ENCODE data around the gene MYCL. TPM values are rescaled to one million over a fixed set of nuclear protein-coding genes. Genes with fewer than 3 reads are reported as not detected.

MYCL gene
- total RNA-seq, 1 donor from 2014 or later = 3.8 TPM

DNA sequence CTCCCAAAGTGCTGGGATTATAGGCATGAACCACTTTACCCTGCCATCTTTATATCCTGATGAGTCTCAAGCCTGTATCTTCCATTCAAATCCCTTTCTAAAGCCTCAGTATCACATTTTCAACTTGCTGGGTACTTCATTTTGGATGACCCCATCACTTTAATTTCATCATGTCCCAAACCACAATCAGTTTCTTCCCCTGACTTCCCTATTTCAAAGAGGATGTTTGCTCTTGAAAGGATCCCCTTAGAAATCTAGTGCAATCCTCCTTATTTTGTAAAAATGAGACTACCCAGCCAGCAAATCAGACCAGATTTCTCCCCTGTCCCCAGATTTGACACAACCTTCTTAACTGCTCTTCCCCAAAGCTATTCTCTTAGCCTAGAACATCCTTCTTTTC, 11.4 kb downstream of the MYCL start:
- Histone ChIP-seq H3K36me3 (ENCODE audit: insufficient read depth, low read length) (no peaks in the 10 kb centered on the region), H3K4me1 (ENCODE audit: insufficient read depth, low read length) (peaks cover 6% of the 10 kb centered on the region), H3K9me3 (ENCODE audit: insufficient read depth, low read depth, low read length) (no peaks in the 10 kb centered on the region), H3K9ac (ENCODE audit: low read length) (no peak overlapping the region), H2AFZ (ENCODE audit: low read depth, low read length) (no peak overlapping the region), H3K4me3 (ENCODE audit: insufficient read depth, low read depth, low read length) (no peak overlapping the region), H3K27ac (ENCODE audit: low read depth, low read length) (no peak overlapping the region), H3K79me2 (ENCODE audit: insufficient read depth, low read length) (no peaks in the 10 kb centered on the region), H4K20me1 (ENCODE audit: insufficient read depth, low read length) (no peaks in the 10 kb centered on the region), H3K4me2 (ENCODE audit: low read length) (no peak overlapping the region), H3K27me3 (ENCODE audit: insufficient read depth, low read length) (peaks cover 2% of the 10 kb centered on the region)
- no peak for FAIRE-seq
- Mint-ChIP-seq H3K9me3 (ENCODE audit: unreplicated experiment) (no peaks in the 10 kb centered on the region), H3K27me3 (ENCODE audit: low read depth, unreplicated experiment) (peaks cover 6% of the 10 kb centered on the region), H3K4me1 (ENCODE audit: low read depth, unreplicated experiment) (peaks cover 26% of the 10 kb centered on the region), H3K4me3 (ENCODE audit: unreplicated experiment) (no peak overlapping the region), H3K27ac (ENCODE audit: unreplicated experiment) (no peak overlapping the region), H3K36me3 (ENCODE audit: low read depth, unreplicated experiment) (no peaks in the 10 kb centered on the region)
- TF ChIP-seq EZH2 (IDR thresholded peaks at IDR 0.05; ENCODE audit: insufficient read depth, low read length) = no peak
- TF ChIP-seq, protein P1, sequence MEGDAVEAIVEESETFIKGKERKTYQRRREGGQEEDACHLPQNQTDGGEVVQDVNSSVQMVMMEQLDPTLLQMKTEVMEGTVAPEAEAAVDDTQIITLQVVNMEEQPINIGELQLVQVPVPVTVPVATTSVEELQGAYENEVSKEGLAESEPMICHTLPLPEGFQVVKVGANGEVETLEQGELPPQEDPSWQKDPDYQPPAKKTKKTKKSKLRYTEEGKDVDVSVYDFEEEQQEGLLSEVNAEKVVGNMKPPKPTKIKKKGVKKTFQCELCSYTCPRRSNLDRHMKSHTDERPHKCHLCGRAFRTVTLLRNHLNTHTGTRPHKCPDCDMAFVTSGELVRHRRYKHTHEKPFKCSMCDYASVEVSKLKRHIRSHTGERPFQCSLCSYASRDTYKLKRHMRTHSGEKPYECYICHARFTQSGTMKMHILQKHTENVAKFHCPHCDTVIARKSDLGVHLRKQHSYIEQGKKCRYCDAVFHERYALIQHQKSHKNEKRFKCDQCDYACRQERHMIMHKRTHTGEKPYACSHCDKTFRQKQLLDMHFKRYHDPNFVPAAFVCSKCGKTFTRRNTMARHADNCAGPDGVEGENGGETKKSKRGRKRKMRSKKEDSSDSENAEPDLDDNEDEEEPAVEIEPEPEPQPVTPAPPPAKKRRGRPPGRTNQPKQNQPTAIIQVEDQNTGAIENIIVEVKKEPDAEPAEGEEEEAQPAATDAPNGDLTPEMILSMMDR (IDR thresholded peaks at IDR 0.05; ENCODE audit: insufficient read depth, low read depth, low read length) = no peak
- no peak for DNase-seq (ENCODE audit: low read depth)

DNA sequence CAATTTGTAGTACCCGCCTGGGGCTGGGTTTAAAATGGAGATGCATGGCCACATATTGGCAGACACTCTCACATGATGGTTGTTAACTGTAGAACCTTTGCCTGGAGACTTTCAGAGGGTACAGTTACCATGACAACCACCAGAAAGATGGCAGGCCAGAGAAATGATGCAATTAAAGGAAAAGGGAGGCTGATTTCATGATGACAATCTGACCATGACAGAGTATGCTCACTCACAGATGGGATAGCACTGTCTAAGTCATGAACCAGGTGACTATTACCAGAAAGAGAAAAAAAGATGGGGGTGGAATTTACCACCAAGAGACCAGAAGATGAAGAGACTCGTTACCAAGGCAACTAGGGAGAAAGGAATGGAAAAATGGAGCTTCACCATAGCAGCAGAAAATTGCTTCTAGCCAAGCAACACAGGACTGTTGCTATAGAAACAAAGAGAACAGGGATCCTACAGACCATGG, 14.9 kb downstream of the MYCL start:
- Mint-ChIP-seq H3K27me3 (ENCODE audit: low read depth, unreplicated experiment) (peaks cover 6% of the 10 kb centered on the region), H3K4me3 (ENCODE audit: unreplicated experiment) (no peak overlapping the region), H3K4me1 (ENCODE audit: low read depth, unreplicated experiment) (peaks cover 6% of the 10 kb centered on the region), H3K27ac (ENCODE audit: unreplicated experiment) (no peak overlapping the region), H3K9me3 (ENCODE audit: unreplicated experiment) (no peaks in the 10 kb centered on the region), H3K36me3 (ENCODE audit: low read depth, unreplicated experiment) (no peaks in the 10 kb centered on the region)
- Histone ChIP-seq H3K4me2 (ENCODE audit: low read length) (no peak overlapping the region), H3K36me3 (ENCODE audit: insufficient read depth, low read length) (no peaks in the 10 kb centered on the region), H4K20me1 (ENCODE audit: insufficient read depth, low read length) (no peaks in the 10 kb centered on the region), H3K27me3 (ENCODE audit: insufficient read depth, low read length) (peaks cover 2% of the 10 kb centered on the region), H3K9ac (ENCODE audit: low read length) (no peak overlapping the region), H3K4me1 (ENCODE audit: insufficient read depth, low read length) (peaks cover 7% of the 10 kb centered on the region), H2AFZ (ENCODE audit: low read depth, low read length) (no peak overlapping the region), H3K4me3 (ENCODE audit: insufficient read depth, low read depth, low read length) (no peak overlapping the region), H3K79me2 (ENCODE audit: insufficient read depth, low read length) (peaks cover 16% of the 10 kb centered on the region), H3K9me3 (ENCODE audit: insufficient read depth, low read depth, low read length) (no peaks in the 10 kb centered on the region), H3K27ac (ENCODE audit: low read depth, low read length) (no peak overlapping the region)
- DNase-seq (ENCODE audit: low read depth) (no peak), FAIRE-seq (no peak)
- no peak for TF ChIP-seq EZH2 (IDR thresholded peaks at IDR 0.05; ENCODE audit: insufficient read depth, low read length)
- TF ChIP-seq, protein P1 (IDR thresholded peaks at IDR 0.05; ENCODE audit: insufficient read depth, low read depth, low read length) = no peak

DNA sequence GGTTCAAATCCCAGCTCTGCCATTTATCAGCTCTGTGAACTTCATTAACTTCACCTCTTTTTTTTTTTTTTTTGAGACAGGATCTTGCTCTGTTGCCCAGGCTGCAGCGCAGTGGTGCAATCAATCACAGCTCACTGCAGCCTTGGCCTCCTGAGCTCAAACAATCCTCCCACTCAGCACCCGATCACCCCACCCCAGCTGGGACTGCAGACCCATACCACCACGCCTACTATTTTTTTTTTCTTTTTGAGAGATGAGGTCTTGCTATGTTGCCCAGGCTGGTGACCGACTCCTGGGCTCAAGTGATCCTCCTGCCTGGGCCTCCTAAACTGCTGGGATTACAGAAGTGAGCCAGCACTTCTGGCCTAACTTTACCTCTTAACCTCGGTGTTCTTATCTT, 16.2 kb downstream of the MYCL start:
- Histone ChIP-seq H2AFZ (ENCODE audit: low read depth, low read length) (no peak overlapping the region), H3K4me3 (ENCODE audit: insufficient read depth, low read depth, low read length) (no peak overlapping the region), H3K36me3 (ENCODE audit: insufficient read depth, low read length) (no peaks in the 10 kb centered on the region), H3K4me2 (ENCODE audit: low read length) (no peak overlapping the region), H4K20me1 (ENCODE audit: insufficient read depth, low read length) (no peaks in the 10 kb centered on the region), H3K9me3 (ENCODE audit: insufficient read depth, low read depth, low read length) (no peaks in the 10 kb centered on the region), H3K9ac (ENCODE audit: low read length) (no peak overlapping the region), H3K27ac (ENCODE audit: low read depth, low read length) (no peak overlapping the region), H3K4me1 (ENCODE audit: insufficient read depth, low read length) (peaks cover 7% of the 10 kb centered on the region), H3K27me3 (ENCODE audit: insufficient read depth, low read length) (peaks cover 2% of the 10 kb centered on the region), H3K79me2 (ENCODE audit: insufficient read depth, low read length) (peaks cover 29% of the 10 kb centered on the region)
- Mint-ChIP-seq H3K9me3 (ENCODE audit: unreplicated experiment) (no peaks in the 10 kb centered on the region), H3K4me3 (ENCODE audit: unreplicated experiment) (no peak overlapping the region), H3K36me3 (ENCODE audit: low read depth, unreplicated experiment) (peaks cover 3% of the 10 kb centered on the region), H3K27ac (ENCODE audit: unreplicated experiment) (no peak overlapping the region), H3K4me1 (ENCODE audit: low read depth, unreplicated experiment) (peaks cover 12% of the 10 kb centered on the region), H3K27me3 (ENCODE audit: low read depth, unreplicated experiment) (peaks cover 6% of the 10 kb centered on the region)
- DNase-seq (ENCODE audit: low read depth) = no peak
- FAIRE-seq = no peak
- TF ChIP-seq, protein P1 (IDR thresholded peaks at IDR 0.05; ENCODE audit: insufficient read depth, low read depth, low read length) = no peak
- TF ChIP-seq EZH2 (IDR thresholded peaks at IDR 0.05; ENCODE audit: insufficient read depth, low read length) = no peak
